K562 (cell line): ENCODE results near the gene HOXB3. TPM values are rescaled to one million over a fixed set of nuclear protein-coding genes. Genes with fewer than 3 reads are reported as not detected.

Experiments used
- ATAC-seq: fragments of 200-7000 bp; cut with Tn5 transposase; 3 replicates; pipeline ENCODE4 v1.9.1; 2020; ENCODE audit warnings: moderate library complexity
- BruUV-seq: library from RNA; stranded (reverse); fragments of 400-500 nt; replicated peaks from 2 replicates; lab custom pipeline; 2021; lab: Mats Ljungman, UMichigan
- CTCF ChIA-PET: fragments of 300-600 bp; formaldehyde crosslinking; extraction: SDS; loops from one replicate; lab custom pipeline; 2021; ENCODE audit warnings: low intra/inter-chr PET ratio; lab: Yijun Ruan, JAX
- POLR2A ChIA-PET: fragments of 300-600, 350-650 bp; sonication (Branson Sonifier 250); formaldehyde crosslinking; extraction: SDS; loops from one replicate; lab custom pipeline; 2021; ENCODE audit warnings: antibody characterized with exemption, inconsistent platforms; lab: Yijun Ruan, JAX
- DNase-seq, 4 experiments: peaks; one replicate each; pipeline versions ENCODE4 v3.0.0 to v3.0.0-alpha.2; 2011 to 2018; ENCODE audit warnings: low spot score in 3 of 4, mixed read lengths in 3 of 4; ENCODE audit errors: extremely low read depth in 1 of 4
- FAIRE-seq: peaks from 2 replicates; lab custom pipeline; 2011; peaks lifted over from hg19 to GRCh38; lab: Jason Lieb, UNC
- H2AFZ ChIP-seq: 2 replicates; pipeline ENCODE4 v1.6.0; 2011; ENCODE audit warnings: low read depth, low read length, control low read depth, inconsistent platforms
- H3K27ac ChIP-seq: fragments of 200-600 bp; 3 replicates; pipeline ENCODE4 v1.8.0; 2011; ENCODE audit warnings: low read depth, mild to moderate bottlenecking, control low read depth, inconsistent platforms, low read length, moderate library complexity, mixed read lengths; ENCODE audit errors: extremely low read depth
- H3K27me3 ChIP-seq, 2 experiments: fragments of 300-600 bp in 1 of 2; 2 replicates in 1 of 2; 3 replicates in 1 of 2; pipeline versions ENCODE4 v1.6.0 to v1.8.0; 2011; ENCODE audit warnings: inconsistent platforms in 2 of 2, low read length in 2 of 2, mild to moderate bottlenecking in 1 of 2, mixed read lengths in 1 of 2, moderate library complexity in 1 of 2; ENCODE audit not compliant: control insufficient read depth in 2 of 2, insufficient read depth in 2 of 2
- H3K36me3 ChIP-seq: fragments of 300-600 bp; 3 replicates; pipeline ENCODE4 v1.8.0; 2011; ENCODE audit warnings: mild to moderate bottlenecking, low read length, inconsistent platforms; ENCODE audit not compliant: control insufficient read depth, insufficient read depth
- H3K4me1 ChIP-seq, 2 experiments: fragments of 200-600 bp in 1 of 2; replicated peaks in 1 of 2; 2 replicates in 1 of 2; 3 replicates in 1 of 2; pipeline versions ENCODE4 v1.5.1 to v1.8.0; 2011; ENCODE audit warnings: inconsistent platforms in 2 of 2, low read length in 2 of 2, mild to moderate bottlenecking in 1 of 2, mixed read lengths in 1 of 2, moderate library complexity in 1 of 2; ENCODE audit not compliant: control insufficient read depth in 2 of 2, insufficient read depth in 2 of 2
- H3K4me2 ChIP-seq: 2 replicates; pipeline ENCODE4 v1.6.1; 2011; ENCODE audit warnings: low read length, control low read depth, inconsistent platforms, mixed read lengths; ENCODE audit not compliant: insufficient read depth
- H3K4me3 ChIP-seq: fragments of 200-600 bp; sonication (generic), shearing (Covaris generic); 2 replicates; pipeline ENCODE4 v1.5.1; 2016; ENCODE audit warnings: control low read depth, inconsistent platforms
- H3K79me2 ChIP-seq: fragments of 200-600 bp; 3 replicates; pipeline ENCODE4 v1.8.0; 2011; ENCODE audit warnings: low read length, inconsistent platforms; ENCODE audit not compliant: control insufficient read depth, insufficient read depth
- H3K9ac ChIP-seq, 2 experiments: 2 replicates each; pipeline versions ENCODE4 v1.6.0 to v1.6.1; 2011; ENCODE audit warnings: low read depth in 2 of 2, low read length in 2 of 2, control low read depth in 1 of 2, inconsistent platforms in 1 of 2, mild to moderate bottlenecking in 1 of 2, mixed read lengths in 1 of 2; ENCODE audit not compliant: insufficient read depth in 1 of 2
- H3K9me1 ChIP-seq: one replicate; pipeline ENCODE4 v1.6.0; 2011; ENCODE audit warnings: inconsistent platforms, mild to moderate bottlenecking, low read length, moderate library complexity; ENCODE audit not compliant: control insufficient read depth, insufficient read depth
- H3K9me3 ChIP-seq: replicated peaks from 2 replicates; pipeline ENCODE4 v1.5.1; 2011; ENCODE audit warnings: low read depth, low read length, inconsistent platforms; ENCODE audit not compliant: control insufficient read depth, insufficient read depth
- H4K20me1 ChIP-seq: replicated peaks from 2 replicates; pipeline ENCODE4 v1.6.1; 2011; ENCODE audit warnings: low read length, inconsistent platforms, mixed read lengths; ENCODE audit not compliant: control insufficient read depth, insufficient read depth
- BCLAF1 ChIP-seq, 2 experiments: fragments of 450-650 bp in 1 of 2; IDR thresholded peaks; 2 replicates each; pipeline ENCODE4 v1.6.1; 2011 to 2017; ENCODE audit warnings: low read depth in 2 of 2, antibody characterized with exemption in 1 of 2, borderline replicate concordance in 1 of 2, low read length in 1 of 2, mild to moderate bottlenecking in 1 of 2, mixed read lengths in 1 of 2; ENCODE audit not compliant: control insufficient read depth in 1 of 2
- ERF ChIP-seq: fragments of 450-650 bp; formaldehyde crosslinking; IDR thresholded peaks from 2 replicates; pipeline ENCODE4 v1.4.0; 2020; ENCODE audit warnings: mild to moderate bottlenecking, mixed read lengths
- HEY1 ChIP-seq: fragments of 250-450 bp; sonication (Bioruptor Pico); IDR thresholded peaks from 2 replicates; pipeline ENCODE4 v1.5.0; 2020; ENCODE audit warnings: mild to moderate bottlenecking, moderate library complexity, borderline replicate concordance
- OTX1 ChIP-seq: fragments of 450-650 bp; formaldehyde crosslinking; IDR thresholded peaks from 2 replicates; pipeline ENCODE4 v1.4.0; 2022; ENCODE audit warnings: mild to moderate bottlenecking
- RFX7 ChIP-seq: fragments of 250-450 bp; sonication (Bioruptor Pico); IDR thresholded peaks from 2 replicates; pipeline ENCODE4 v1.5.1; 2021; ENCODE audit warnings: mild to moderate bottlenecking
- SMARCE1 ChIP-seq: fragments of 450-650 bp; IDR thresholded peaks from 2 replicates; pipeline ENCODE4 v1.7.1; 2016; ENCODE audit warnings: mild to moderate bottlenecking
- SMC3 ChIP-seq: conservative IDR thresholded peaks from 2 replicates; pipeline ENCODE4 v1.6.1; 2011; ENCODE audit warnings: low read depth, low read length, improper control_type of control experiment; ENCODE audit not compliant: insufficient read depth
- ZFP30 ChIP-seq: fragments of 250-450 bp; sonication (Bioruptor Pico); IDR thresholded peaks from 2 replicates; pipeline ENCODE4 v1.8.0; 2022; ENCODE audit warnings: moderate library complexity, mild to moderate bottlenecking, inconsistent platforms, borderline replicate concordance
- ZNF143 ChIP-seq: sonication (generic); formaldehyde crosslinking; IDR thresholded peaks from 2 replicates; pipeline ENCODE4 v1.9.0; 2022; ENCODE audit warnings: mild to moderate bottlenecking, missing genetic modification reagents
- ZNF586 ChIP-seq: fragments of 450-650 bp; formaldehyde crosslinking; conservative IDR thresholded peaks from 2 replicates; pipeline ENCODE4 v1.4.0; 2020; ENCODE audit warnings: mild to moderate bottlenecking, moderate library complexity
- ZNF655 ChIP-seq: fragments of 250-450 bp; sonication (Bioruptor Pico); IDR thresholded peaks from 2 replicates; pipeline ENCODE4 v1.5.0; 2021
- ZNF740 ChIP-seq, 3 experiments: fragments of 200-800 bp in 1 of 3; sonication (Bioruptor generic) in 1 of 3; sonication (generic) in 1 of 3; formaldehyde crosslinking in 1 of 3; IDR thresholded peaks; 2 replicates each; pipeline versions ENCODE4 v1.6.1 to v1.8.0; 2016 to 2022; ENCODE audit warnings: mild to moderate bottlenecking in 2 of 3, missing compliant biosample characterization in 2 of 3, missing genetic modification characterization in 2 of 3, missing genetic modification reagents in 1 of 3
- WGBS: fragments of 100-300 bp; shearing (Covaris generic); methylation state at CpG from one replicate; pipeline ENCODE4 v1.1.6; 2016; ENCODE audit warnings: low coverage, mixed read lengths; ENCODE audit not compliant: insufficient coverage; ENCODE audit errors: missing lambda C conversion rate; 5-methylcytosine and 5-hydroxymethylcytosine counted together
- in situ Hi-C: fragments of 300-500 bp; cut with MboI; formaldehyde crosslinking; loops from 4 replicates; pipeline ENCODE4 v1.15.0; 2018; ENCODE audit warnings: inconsistent platforms, mixed read lengths
- intact Hi-C: fragments of 100-400 bp; cut with micrococcal nuclease; formaldehyde crosslinking; loops from 2 replicates; pipeline ENCODE4 v1.14.2; 2022
- polyA plus RNA-seq, 8 experiments: library from polyadenylated mRNA; depleted of rRNA in 4 of 8; stranded (reverse) in 5 of 8; unstranded in 3 of 8; fragments of >200 nt; fragmentation: Nextera tagmentation in 2 of 8; fragmentation: Illumina TruSeq in 1 of 8; extraction: Ambion mirVana in 2 of 8; extraction: Trizol in 1 of 8; gene quantifications; 2 replicates each; pipeline versions ENCODE4 v1.2.1 to v1.2.3, GENCODE V29; 2011 to 2014; ENCODE audit warnings: inconsistent platforms in 1 of 8, missing spikeins in 1 of 8
- total RNA-seq, 7 experiments: library from RNA; depleted of rRNA in 6 of 7; stranded (reverse); fragments of >200 nt in 6 of 7; fragmentation: Illumina TruSeq in 2 of 7; extraction: Trizol in 2 of 7; gene quantifications; 2 replicates each; pipeline versions ENCODE4 v1.2.1 to v1.2.3, GENCODE V29; 2011 to 2021; ENCODE audit warnings: low replicate concordance in 1 of 7
- TF ChIP-seq, protein P1 (sequence below): fragments of 250-450 bp; sonication (Bioruptor Pico); IDR thresholded peaks from 2 replicates; pipeline ENCODE4 v1.5.0; 2020; ENCODE audit warnings: mild to moderate bottlenecking

The HOXB3 gene
- total and polyA plus RNA-seq, 9 of the 15 experiments (the other 6 are each of a cell fraction or from before 2014, with no cell fraction given) = 2.4 to 41.3 (median 20.2) TPM

DNA sequence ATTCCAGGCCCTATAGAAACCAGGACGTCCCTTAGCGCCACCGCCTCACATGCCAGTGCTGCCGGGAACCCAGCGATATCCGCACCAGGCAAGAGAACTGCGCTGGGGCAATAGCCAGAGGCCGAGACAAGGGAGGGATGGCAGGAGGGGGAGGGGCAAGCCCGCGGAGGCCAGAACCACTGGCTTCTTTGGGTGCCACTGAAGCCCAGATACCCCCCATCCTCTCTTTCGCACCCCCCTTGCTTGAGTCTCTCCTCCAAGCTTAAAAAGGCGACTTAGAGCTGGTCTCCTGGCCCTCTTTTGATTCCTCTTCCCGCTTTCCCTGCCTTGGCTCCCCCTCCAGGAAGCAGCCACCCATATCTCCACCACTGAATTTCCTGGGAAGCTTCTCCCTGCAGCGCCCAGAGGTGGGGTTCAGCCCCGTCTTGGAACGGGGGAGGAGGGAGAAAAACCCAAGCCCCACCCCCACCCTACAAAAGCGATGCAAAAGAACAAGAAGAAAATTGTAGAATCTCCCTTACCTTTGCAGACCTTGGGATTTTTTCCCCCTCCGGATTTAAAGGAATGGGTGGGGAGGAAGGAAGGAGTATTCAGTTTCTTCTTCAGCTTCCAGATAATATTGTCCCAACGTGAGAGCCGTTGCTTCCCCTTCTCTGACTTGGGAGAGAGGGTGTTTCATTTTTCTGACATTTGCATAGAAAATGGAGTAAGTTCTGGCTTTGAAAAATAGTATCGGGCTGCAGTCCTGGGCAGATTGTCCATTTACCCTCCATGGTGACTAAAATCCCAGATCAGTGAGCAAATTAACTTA is 14.1 kb upstream of the HOXB3 start:
- CTCF ChIA-PET = interaction anchor here (0.6 kb wide), 1 partner anchor 344 kb away, joined by 3 read pairs; no protein-coding TSS in a partner anchor
- under 1% methylated on average over 19 of the region's 21 CpGs for WGBS
- H3K79me2 ChIP-seq = peaks cover 60% of the 10 kb centered on the region
- peak overlapping the region; percentile 97 for H2AFZ ChIP-seq
- POLR2A ChIA-PET = interaction anchor here (0.7 to 1.2 kb wide), 4 partner anchors 11 to 220 kb away, joined by 3 read pairs; partner anchors contain the start of gene HOXB8
- intact Hi-C loops = no loop called here
- in situ Hi-C loops = no loop called here
- peak; percentile 54 for ATAC-seq
- no peaks in the 10 kb centered on the region; the same call in 1 of the 2 replicates for H4K20me1 ChIP-seq
- peak; percentile 59 to 73 (median 64) for DNase-seq
- no peaks in the 10 kb centered on the region for H3K9me3 ChIP-seq
- H3K9me1 ChIP-seq = no peaks in the 10 kb centered on the region
- H3K4me1 ChIP-seq = peaks cover 34 to 56% of the 10 kb centered on the region in 2 experiments
- no peak for FAIRE-seq
- H3K4me2 ChIP-seq = peak overlapping the region; percentile 87
- H3K36me3 ChIP-seq = peaks cover 6% of the 10 kb centered on the region; the same call in 1 of the 3 replicates
- peak overlapping the region; percentile 83 to 92 for H3K9ac ChIP-seq
- H3K4me3 ChIP-seq = peak overlapping the region; percentile 59
- peak overlapping the region; percentile 81 for H3K27ac ChIP-seq
- TSS peak; percentile 54 for BruUV-seq
- H3K27me3 ChIP-seq = no peaks in the 10 kb centered on the region
- TF ChIP-seq SMARCE1 = 0 out of 2 replicates have a peak, but pooled peaks have one; percentile 7
- TF ChIP-seq ZNF586 (CRISPR knock-in tag) = no peak
- no peak for TF ChIP-seq BCLAF1 (IDR thresholded peaks at IDR 0.05; ENCODE audit: borderline replicate concordance in 1 of 2, control insufficient read depth in 1 of 2, low read depth in 2 of 2, low read length in 1 of 2)
- TF ChIP-seq OTX1 (CRISPR knock-in tag) = no peak
- TF ChIP-seq ZNF655 (CRISPR knock-in tag) = no peak
- TF ChIP-seq ZNF740 (CRISPR knock-in tag; IDR thresholded peaks at IDR 0.05) = peak; percentile 41
- peak in 1 of 2 experiments; percentile 59; a peak in 2 of 4 replicates for TF ChIP-seq ZNF740 (tag; IDR thresholded peaks at IDR 0.05)
- no peak for TF ChIP-seq SMC3
- TF ChIP-seq HEY1 (CRISPR knock-in tag) = no peak
- no peak for TF ChIP-seq ERF
- no peak for TF ChIP-seq RFX7
- TF ChIP-seq ZNF143 (CRISPR knock-in tag) = no peak
- no peak for TF ChIP-seq ZFP30 (CRISPR knock-in tag)
- TF ChIP-seq, protein P1, sequence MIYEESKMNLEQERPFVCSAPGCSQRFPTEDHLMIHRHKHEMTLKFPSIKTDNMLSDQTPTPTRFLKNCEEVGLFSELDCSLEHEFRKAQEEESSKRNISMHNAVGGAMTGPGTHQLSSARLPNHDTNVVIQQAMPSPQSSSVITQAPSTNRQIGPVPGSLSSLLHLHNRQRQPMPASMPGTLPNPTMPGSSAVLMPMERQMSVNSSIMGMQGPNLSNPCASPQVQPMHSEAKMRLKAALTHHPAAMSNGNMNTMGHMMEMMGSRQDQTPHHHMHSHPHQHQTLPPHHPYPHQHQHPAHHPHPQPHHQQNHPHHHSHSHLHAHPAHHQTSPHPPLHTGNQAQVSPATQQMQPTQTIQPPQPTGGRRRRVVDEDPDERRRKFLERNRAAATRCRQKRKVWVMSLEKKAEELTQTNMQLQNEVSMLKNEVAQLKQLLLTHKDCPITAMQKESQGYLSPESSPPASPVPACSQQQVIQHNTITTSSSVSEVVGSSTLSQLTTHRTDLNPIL (CRISPR knock-in tag) = no peak
